Progenitor cell of endocrine pancreas (in vitro differentiated cells): ENCODE measurements around the gene LAMC3. TPM values are rescaled to one million over a fixed set of nuclear protein-coding genes. Genes with fewer than 3 reads are reported as not detected.

ENCODE experiments used
- DNase-seq: peaks from one replicate; pipeline ENCODE4 v3.0.0; 2021; ENCODE audit warnings: low spot score; ENCODE audit not compliant: unreplicated experiment
- H3K27ac Mint-ChIP-seq: 2 replicates; pipeline ENCODE4 v1.8.0; 2021; ENCODE audit warnings: mild to moderate bottlenecking, moderate library complexity, mixed read lengths
- H3K27me3 Mint-ChIP-seq: 2 replicates; pipeline ENCODE4 v1.8.0; 2021; ENCODE audit warnings: mixed read lengths
- H3K36me3 Mint-ChIP-seq: 2 replicates; pipeline ENCODE4 v1.8.0; 2022; ENCODE audit warnings: mixed read lengths; ENCODE audit not compliant: insufficient read depth
- H3K4me1 Mint-ChIP-seq: 2 replicates; pipeline ENCODE4 v1.8.0; 2021; ENCODE audit warnings: low read depth, mixed read lengths
- H3K4me3 Mint-ChIP-seq: 2 replicates; pipeline ENCODE4 v1.8.0; 2021; ENCODE audit warnings: low read depth, mild to moderate bottlenecking, moderate library complexity, mixed read lengths
- H3K9me3 Mint-ChIP-seq: 2 replicates; pipeline ENCODE4 v1.8.0; 2021; ENCODE audit warnings: low read depth, mixed read lengths
- CTCF ChIP-seq: fragments of 200-600 bp; sonication (generic); IDR thresholded peaks from one replicate; pipeline ENCODE4 v1.5.0; 2021; ENCODE audit warnings: antibody characterized with exemption, mild to moderate bottlenecking; ENCODE audit not compliant: unreplicated experiment
- total RNA-seq: library from RNA; stranded (reverse); gene quantifications from 2 replicates; pipeline ENCODE4 v1.2.1, GENCODE V29; 2021

The LAMC3 gene
- total RNA-seq, 1 donor from 2014 or later: 0.12 TPM

GRCh38 chr9:131107760-131108159 is 98.8 kb downstream of the LAMC3 start:
- no peaks in the 10 kb centered on the region for H3K9me3 Mint-ChIP-seq
- no peak overlapping the region for H3K4me3 Mint-ChIP-seq
- peaks cover 7% of the 10 kb centered on the region for H3K36me3 Mint-ChIP-seq
- no peak overlapping the region for H3K27ac Mint-ChIP-seq
- H3K27me3 Mint-ChIP-seq: no peaks in the 10 kb centered on the region
- H3K4me1 Mint-ChIP-seq: no peaks in the 10 kb centered on the region
- no peak for DNase-seq
- TF ChIP-seq CTCF: no peak

- H3K27ac Mint-ChIP-seq: peak overlapping the region; percentile 45
- no peaks in the 10 kb centered on the region for H3K4me1 Mint-ChIP-seq
- H3K27me3 Mint-ChIP-seq: no peaks in the 10 kb centered on the region
- H3K4me3 Mint-ChIP-seq: no peak overlapping the region
- no peak for TF ChIP-seq CTCF
- DNase-seq: no peak
- H3K9me3 Mint-ChIP-seq: no peaks in the 10 kb centered on the region
- H3K36me3 Mint-ChIP-seq: peaks cover 7% of the 10 kb centered on the region
Observed at GRCh38 chr9:131111186-131111853, 102.3 kb downstream of the LAMC3 start.

GRCh38 chr9:131111854-131112311 is 102.9 kb downstream of the LAMC3 start:
- Mint-ChIP-seq H3K27me3 (no peaks in the 10 kb centered on the region), H3K9me3 (no peaks in the 10 kb centered on the region), H3K36me3 (peaks cover 7% of the 10 kb centered on the region), H3K4me1 (no peaks in the 10 kb centered on the region), H3K4me3 (no peak overlapping the region), H3K27ac (peak overlapping the region; percentile 62)
- no peak for DNase-seq
- TF ChIP-seq CTCF: no peak

GRCh38 chr9:131112374-131113154 is 103.6 kb downstream of the LAMC3 start:
- Mint-ChIP-seq H3K4me1 (no peaks in the 10 kb centered on the region), H3K27ac (peak overlapping the region; percentile 62), H3K4me3 (no peak overlapping the region), H3K36me3 (peaks cover 7% of the 10 kb centered on the region), H3K27me3 (no peaks in the 10 kb centered on the region), H3K9me3 (no peaks in the 10 kb centered on the region)
- no peak for DNase-seq
- TF ChIP-seq CTCF: no peak

GRCh38 chr9:131113655-131114054 is 104.7 kb downstream of the LAMC3 start:
- Mint-ChIP-seq H3K4me1 (no peaks in the 10 kb centered on the region), H3K9me3 (no peaks in the 10 kb centered on the region), H3K4me3 (no peak overlapping the region), H3K27me3 (no peaks in the 10 kb centered on the region), H3K27ac (peak overlapping the region; percentile 34), H3K36me3 (peaks cover 6% of the 10 kb centered on the region)
- no peak for DNase-seq
- no peak for TF ChIP-seq CTCF
